ENCODE results near the gene SLC26A11.
"Not testable (repeated sequence)": the region's sequence is repeated elsewhere in the genome, so short reads cannot be mapped to it uniquely, and the experiment has no call there.

Gene SLC26A11

DNA sequence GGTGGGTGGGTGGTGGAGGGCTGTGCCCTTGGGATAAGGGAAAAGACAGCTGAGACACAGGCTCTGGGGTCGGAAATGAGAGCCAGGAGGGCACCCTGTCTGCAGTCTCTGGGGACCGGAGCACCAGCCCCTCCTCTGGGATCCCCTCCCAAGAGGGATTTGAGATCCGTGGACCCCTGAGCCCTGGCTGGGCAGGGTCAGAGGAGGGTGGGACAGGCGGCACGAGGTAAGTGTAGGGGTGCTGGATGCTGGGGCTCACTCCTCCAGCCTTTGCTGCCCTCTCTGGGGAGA lies 519 bp upstream of the SLC26A11 start:
- no peak for DNase-seq

DNA sequence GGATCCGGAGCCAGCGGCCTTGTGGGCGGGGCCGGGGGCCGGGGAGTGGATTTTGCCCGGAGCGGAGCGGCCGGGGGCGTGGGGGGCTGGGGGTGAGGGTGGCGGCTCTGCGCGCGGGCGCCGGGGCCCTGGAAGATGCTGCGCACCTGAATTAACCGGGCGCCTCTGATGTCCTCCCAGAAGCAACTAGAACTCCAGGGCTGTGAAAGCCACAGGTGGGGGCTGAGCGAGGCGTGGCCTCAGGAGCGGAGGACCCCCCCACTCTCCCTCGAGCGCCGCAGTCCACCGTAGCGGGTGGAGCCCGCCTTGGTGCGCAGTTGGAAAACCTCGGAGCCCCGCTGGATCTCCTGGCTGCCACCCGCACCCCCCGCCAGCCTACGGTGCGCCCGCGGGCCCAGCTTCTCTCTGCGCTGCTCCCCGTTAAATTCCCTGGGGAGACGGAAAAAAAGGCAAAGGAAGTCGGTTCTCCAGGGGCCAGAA lies 549 bp downstream of the SLC26A11 start:
- DNase-seq = no peak

DNA sequence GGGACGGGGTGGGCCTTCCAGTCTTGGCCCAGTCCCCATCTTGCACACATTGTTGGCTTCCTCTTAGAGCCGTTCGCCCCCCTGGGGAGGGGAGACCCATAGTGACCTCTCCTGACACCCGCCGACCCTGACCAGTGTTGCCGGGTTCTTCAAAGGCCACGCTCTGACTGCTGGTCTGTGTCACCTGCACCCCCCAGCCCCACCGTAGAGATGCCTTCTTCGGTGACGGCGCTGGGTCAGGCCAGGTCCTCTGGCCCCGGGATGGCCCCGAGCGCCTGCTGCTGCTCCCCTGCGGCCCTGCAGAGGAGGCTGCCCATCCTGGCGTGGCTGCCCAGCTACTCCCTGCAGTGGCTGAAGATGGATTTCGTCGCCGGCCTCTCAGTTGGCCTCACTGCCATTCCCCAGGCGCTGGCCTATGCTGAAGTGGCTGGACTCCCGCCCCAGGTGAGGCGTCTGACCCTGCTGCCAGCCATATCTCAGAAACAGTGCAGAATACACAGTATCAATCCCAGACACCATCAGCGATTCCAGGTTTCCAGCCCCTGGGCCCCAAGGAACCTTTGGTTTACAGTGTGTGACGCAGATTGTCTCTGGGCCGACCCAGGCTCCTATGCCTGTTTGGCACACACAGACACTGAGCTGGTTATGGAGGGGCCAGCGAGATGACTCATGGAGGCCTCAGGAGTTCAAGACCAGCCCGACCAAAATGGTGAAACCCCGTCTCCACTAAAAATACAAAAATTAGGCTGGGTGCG lies 1.3 kb downstream of the SLC26A11 start:
- DNase-seq = no peak

DNA sequence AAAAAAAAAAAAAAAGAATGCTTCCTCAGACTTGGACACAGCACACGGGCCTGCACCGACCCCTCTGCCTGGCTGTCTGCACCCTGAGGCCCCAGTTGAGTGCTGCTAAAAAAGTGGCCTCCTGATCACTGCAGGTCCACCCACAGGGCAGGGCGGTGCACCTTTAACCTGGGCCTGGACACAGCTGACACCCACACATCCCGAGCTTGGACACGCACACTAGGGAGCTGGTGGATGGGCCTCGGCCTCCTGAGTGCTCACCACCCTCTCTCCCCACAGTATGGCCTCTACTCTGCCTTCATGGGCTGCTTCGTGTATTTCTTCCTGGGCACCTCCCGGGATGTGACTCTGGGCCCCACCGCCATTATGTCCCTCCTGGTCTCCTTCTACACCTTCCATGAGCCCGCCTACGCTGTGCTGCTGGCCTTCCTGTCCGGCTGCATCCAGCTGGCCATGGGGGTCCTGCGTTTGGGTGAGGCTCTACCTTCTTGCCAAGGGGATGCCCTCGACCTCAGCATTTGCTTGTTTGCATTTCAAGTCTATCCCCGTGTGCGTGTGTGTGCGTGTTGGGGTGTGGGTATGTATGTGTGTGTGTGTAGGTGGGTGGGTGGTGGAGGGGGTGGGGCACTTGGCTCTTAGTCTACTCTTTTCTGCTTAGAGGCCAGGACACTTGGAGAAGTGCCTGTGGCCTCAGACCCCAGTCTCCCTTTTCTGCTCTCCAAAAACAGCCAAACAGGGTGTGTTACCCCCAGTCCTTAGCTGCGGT lies 2.3 kb downstream of the SLC26A11 start:
- no peak for DNase-seq

DNA sequence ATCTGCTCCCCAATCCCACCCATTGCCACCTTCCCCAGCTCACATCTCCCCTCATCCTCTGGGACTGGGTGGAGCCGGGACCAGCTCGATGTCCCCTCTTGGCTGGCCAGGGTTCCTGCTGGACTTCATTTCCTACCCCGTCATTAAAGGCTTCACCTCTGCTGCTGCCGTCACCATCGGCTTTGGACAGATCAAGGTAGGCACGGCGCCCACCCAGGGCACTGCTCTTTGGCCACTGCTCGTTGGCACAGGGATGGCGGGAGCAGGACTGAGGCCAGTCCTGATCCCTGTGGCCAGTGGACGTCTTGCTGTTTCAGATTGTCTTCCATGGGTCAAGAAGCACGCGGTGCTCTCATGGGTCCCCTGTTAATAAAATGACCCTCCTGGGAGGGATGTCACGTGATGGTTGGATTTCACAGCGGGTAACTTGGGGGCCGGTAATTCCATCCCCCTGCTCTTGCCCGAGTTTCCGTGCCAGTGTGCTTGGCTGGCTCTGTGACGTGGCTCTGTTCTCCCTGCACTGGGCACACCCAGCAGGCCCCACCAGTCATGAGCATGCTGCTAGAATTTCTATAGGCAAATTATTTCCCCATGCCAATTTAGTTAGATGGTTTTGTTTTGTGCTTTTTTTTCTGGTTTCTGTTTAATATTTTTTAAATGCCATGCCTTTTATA lies 3.1 kb downstream of the SLC26A11 start:
- DNase-seq = no peak

DNA sequence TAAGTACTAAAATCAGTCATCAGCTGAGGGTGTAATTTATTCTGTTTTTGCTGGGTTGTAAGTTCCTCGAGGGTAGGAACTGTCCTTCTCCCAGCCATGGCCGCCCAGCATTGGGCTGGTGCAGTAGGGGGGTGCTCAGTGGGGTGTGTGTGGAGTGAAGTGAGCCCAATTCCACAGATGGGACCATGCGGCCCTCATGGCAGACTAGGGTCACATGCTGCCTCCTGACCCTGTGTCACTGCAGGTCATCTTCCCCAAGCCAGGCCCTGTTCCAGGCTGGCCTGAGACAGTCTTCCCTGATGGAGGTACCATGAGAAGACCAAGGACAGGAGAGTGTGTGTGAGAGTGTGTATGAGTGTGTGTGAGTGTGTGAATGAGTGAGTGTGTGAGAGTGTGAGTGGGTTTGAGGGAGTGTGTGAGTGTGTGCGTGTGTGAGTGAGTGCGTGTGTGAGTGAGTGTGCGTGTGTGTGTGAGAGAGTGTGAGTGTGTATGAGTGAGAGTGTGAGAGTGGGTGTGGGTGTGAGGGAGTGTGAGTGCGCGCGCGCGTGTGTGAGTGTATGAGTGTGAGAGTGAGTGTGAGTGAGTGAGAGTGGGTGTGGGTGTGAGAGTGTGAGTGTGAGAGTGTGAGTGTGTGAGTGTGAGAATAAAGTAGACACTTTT lies 3.7 kb downstream of the SLC26A11 start:
- no peak for DNase-seq

DNA sequence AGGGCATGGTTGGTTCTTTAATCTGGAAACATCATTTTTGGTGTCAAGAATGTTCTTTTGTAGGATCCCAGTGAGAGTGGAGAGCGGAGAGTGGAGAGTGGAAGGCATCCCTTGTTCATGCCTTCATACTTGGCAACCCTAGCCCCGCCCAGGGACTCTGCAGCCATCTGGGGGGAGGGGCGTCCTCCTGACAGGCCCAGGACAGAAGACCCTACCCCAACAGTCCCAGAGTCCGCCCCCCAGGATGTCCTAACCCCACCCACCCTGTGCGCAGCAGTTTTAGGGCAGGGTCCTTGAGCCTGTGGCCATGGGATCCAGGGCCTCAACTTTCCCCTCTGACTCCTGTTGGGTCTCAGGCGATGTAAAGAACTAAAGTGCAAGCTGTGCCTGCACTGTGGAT lies 4.5 kb downstream of the SLC26A11 start:
- DNase-seq = no peak

DNA sequence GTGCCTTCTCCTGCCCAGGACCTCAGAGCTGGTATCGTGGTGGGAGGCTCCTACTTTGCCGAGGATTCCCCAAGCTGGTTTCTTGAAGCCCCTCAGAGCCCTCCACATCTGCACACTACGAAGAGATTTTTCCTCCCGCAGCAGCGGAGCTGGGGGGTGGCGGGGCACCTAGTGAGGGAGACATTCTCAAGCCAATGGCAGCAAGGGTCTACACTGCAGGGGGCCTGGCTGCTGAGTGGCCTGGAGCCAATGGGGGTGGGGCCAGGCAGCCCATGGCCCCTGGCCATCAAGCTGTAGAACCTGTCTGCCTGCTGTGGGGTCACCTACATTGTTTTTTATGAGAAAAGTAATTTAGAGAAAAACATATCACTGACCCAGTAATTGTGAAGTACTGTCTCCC lies 5.0 kb downstream of the SLC26A11 start:
- no peak for DNase-seq

DNA sequence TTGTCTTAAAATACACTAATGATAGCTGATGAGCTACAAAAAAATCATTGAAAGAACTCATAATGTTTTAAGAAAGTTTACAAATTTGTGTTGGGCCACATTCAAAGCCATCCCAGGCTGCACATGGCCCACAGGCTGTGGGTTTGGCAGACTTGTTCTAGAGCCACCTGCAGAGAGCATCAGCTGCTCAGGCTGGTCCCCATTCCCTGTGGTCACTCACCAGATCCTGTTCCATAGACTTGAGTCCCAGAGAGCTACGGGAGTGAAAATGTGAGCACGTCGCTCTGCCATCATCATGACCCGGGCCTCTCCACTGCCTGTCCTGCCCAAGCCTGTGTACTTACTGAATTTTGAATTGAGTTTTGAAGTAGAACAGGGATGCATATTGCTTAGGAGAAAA lies 6.9 kb downstream of the SLC26A11 start:
- DNase-seq = no peak

DNA sequence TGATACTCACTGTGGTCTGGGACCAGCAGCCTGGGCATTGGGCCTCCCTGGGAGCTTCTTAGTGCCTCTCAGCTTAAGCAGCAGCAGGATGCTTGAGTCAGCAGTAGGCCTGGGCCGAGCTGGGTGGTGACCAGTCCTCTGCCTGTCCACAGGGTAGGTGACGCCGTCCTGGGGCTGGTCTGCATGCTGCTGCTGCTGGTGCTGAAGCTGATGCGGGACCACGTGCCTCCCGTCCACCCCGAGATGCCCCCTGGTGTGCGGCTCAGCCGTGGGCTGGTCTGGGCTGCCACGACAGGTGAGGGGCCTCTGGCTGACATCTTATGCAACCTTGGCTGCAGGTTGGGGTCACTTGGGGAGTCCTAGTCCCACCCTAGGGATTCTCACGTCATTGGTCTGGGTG lies 7.4 kb downstream of the SLC26A11 start:
- DNase-seq = no peak

DNA sequence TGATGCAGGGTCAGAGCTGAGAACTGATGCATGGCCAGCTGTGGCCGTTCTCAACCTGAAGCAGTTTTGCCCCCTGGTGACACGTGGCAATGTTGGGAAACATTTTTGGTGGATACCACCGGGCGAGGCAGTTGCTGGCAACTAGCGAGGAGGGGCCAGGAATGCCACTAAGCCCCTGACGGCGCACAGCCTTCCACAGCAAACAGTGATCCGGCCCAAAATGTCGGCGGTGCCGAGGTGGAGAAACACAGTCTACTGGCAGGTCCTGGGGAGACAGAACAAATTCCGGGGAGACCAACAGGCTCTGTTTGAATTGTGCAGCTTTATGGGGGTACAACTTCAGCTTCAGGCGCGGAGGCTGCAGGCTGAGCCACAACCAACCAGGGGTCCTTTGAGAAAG lies 8.2 kb downstream of the SLC26A11 start:
- no peak for DNase-seq

DNA sequence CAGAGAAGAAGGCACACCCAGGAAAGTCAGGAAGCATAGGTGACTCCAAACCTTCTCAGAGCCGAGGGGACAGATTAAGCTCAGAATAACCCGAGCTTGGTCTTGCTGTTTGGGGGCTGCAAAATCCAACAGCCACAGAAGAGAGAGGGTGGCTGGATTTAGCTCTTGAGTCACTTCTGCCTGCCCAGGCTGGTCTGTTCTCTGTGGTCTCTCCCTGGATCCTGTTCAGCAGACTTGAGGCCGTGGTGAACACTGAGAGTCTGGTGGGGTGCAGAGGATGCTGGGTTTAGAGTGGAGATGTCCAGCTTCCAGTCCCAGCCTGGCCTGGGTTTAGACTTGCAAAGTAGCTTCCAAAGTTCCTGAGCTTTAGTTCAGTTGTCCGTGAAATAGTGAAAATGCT lies 8.8 kb downstream of the SLC26A11 start:
- DNase-seq = no peak

DNA sequence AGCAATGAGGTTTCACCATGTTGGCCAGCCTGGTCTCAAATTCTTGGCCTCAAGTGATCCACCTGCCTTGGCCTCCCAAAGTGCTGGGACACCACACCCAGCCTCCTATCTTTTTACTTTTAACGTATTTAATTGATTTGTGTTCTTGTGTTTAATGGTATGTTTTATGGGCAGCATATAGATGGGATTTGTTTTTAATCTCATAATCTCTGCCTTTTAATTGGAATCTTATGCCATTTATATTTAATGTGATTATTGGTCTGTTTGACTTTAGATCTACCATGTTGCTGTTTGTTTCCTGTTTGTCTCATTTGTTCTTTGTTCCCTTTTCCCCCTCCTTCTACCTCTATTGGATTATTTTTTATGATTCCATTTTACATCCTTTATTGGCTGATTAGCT lies 12.2 kb downstream of the SLC26A11 start:
- DNase-seq = no peak

DNA sequence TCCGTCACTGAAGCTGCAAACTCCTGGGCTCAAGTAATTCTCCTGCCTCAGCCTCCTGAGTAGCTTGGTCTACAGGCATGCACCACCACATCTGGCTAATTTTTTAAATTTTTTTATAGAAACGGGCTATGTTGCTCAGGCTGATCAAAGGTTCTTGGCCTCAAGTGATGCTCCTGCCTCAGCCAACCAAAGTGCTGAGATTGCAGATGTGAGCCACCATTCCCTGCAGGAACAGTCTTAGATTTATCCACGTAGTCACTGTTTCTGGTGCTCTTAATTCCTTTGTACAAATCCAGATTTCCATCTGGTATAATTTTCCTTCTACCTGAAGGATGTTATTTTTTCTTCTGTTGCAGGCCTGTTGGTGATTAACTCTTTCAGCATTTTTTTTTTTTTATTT lies 13.0 kb downstream of the SLC26A11 start:
- no peak for DNase-seq

DNA sequence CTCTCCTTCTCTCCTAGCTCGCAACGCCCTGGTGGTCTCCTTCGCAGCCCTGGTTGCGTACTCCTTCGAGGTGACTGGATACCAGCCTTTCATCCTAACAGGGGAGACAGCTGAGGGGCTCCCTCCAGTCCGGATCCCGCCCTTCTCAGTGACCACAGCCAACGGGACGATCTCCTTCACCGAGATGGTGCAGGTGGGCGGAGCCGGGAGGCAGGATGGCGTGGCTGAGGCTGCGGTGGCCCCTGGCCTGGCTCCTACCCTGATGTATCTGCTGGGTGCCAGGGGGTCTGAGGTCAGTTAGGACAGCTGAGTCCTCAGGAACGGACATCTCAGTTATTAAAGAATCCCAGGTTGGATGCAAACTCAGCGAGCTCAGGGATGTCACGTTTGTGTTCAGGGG lies 16.7 kb downstream of the SLC26A11 start:
- no peak for DNase-seq

DNA sequence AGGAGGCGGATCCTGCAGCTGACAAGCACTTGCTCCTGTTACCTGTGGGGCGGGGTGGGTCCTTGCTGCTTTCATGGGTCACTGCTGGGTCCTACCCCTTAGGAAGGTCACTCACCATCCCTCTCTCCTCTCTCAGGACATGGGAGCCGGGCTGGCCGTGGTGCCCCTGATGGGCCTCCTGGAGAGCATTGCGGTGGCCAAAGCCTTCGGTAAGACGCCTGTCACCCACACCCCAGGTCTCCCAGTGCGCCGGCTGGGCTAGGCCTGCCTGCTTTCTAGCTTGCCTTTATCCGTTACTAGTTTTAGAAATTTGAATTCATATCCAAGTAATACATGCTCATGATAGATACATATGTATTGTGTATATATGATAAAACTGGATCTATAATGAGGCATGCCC lies 17.2 kb downstream of the SLC26A11 start:
- no peak for DNase-seq

DNA sequence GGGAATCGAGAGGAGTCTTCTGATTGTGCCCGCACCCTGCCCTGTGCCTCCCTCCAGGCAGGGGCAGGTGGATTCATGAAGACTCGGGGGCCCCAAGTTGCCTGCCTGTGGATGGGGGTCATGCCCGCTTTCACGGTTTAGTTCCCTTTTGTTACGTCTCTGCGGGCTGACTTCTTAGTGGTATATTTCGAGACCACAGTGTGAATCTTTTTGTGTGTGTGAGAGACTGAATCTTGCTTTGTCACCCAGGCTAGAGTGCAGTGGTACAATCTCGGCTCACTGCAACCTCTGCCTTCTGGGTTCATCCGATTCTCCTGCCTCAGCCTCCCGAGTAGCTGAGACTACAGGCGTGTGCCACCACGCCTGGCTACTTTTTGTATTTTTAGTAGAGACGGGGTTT lies 22.3 kb downstream of the SLC26A11 start:
- no peak for DNase-seq

DNA sequence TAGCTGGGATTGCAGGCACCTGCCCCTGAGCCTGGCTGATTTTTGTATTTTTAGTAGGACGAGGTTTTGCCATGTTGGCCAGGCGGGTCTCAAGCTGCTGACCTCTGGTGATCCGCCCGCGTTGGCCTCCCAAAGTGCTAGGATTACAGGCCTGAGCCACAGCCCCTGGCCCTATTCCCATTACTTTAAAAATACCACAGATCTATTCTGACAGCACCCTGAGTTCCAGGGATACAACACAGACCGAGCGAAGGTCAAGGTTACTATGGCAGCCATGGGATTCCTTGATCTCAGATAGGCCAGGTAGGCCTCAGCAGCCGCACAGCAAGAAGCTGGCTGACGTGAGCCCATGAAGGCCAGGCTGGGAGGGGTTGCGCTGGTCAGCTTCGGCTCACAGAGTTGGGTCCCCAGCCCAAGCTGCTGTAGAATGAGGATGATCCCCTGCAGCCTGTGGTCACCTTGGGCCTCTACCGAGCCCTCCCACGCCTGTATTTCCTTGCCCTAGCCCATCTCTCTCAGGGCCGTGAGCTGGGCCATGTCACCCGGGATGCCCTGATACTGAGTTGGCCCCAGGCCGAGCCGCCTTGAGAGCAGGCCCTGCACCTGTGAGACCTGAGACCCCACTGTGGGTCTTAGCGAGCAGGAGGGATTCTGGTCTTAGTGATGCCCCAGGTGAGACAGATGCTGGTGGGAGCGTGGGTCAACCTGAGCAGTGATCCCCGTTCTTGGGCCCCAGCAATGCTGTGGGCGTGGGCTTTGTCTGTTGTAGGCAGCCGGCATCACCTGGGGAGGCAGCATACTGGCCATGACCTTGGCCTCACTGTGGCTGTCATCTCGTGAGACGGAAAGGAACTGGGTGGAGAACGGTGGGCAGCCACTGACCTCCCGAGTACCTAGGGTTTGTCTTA lies 23.6 kb downstream of the SLC26A11 start:
- DNase-seq = no peak

DNA sequence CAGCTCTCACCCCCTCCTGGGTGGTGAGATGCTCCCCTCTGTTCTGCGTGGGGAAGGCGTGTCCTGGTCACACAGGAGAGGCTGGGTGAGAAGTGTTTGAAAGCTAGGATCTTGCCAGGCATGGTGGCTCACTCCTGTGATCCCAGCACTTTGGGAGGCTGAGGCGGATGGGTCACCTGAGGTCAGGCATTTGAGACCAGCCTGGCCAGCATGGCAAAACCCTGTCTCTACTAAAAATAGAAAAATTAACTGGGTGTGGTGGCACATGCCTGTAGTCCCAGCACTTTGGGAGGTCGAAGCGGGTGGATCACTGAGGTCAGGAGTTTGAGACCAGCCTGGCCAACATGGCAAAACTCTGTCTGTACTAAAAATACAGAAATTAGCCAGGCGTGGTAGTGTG lies 24.2 kb downstream of the SLC26A11 start:
- DNase-seq = not testable (repeated sequence)

DNA sequence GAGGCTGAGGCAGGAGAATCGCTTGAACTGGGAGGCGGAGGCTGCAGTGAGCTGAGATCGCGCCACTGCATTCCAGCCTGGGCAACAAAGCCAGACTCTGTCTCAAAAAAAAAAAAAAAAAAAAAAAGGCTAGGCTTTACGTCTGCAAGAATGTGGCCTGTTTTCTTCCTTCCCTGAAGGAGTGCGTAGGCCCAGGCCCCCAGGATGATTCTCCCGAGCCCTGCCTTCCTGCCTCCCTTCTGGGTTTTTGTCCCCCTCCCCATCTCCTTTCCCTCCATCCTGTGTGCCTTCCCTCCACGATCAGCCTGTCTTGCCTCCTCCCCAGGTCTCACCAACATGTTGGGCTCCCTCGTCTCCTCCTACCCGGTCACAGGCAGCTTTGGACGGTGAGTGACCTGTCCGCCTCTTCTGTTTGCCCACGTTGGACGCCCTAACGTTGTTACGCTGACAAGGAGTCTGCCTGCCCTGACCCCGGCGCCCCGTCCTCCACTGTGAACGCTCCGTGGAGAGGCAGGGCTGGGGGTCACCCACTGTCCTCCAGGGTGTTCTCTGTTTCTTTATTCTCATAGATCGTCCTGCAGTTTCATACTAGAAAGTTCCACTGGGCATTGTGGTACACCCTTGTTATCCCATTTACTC lies 24.8 kb downstream of the SLC26A11 start:
- DNase-seq = no peak

DNA sequence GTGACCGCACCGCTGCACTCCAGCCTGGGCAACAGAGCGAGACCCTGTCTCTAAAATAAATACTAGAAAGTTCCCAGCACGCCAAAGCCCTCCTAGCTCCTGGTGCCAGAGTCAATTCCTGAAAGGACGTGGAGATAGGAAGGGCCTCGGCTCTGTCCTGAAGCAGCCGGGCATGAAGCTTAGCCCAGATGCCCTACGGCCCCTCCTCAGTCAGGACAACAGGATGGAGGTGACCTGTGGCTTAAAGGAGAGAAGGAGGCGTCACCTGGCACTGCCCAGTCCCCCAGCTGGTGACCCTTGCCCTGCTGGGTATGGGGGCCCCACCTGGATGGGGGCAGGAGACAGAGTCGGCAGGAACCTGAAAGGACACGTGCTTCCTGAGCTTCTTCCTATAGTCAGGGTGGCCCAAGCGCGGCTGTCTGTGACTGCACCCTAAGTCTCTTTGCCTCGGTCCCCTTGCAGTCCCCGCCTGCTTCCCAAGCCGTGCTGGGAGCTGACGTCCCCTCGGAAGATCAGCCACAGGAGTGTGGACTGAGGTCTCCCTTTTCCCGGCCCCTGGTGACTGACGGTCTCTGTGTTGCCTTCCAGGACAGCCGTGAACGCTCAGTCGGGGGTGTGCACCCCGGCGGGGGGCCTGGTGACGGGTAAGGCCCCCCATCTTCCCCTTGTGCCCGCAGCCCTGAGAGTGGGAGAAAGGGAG lies 25.5 kb downstream of the SLC26A11 start:
- DNase-seq = no peak
